ENCODE results near the gene DQX1.

GRCh38 chr2:74560591-74560990 is 34.6 kb upstream of the DQX1 start:
- TF ChIP-seq CTCF (conservative IDR thresholded peaks at IDR 0.05 in 1 of 2, IDR thresholded peaks at IDR 0.05 in 1 of 2; ENCODE audit: extremely low read depth in 1 of 2, insufficient read depth in 1 of 2, low read depth in 1 of 2, low read length in 2 of 2) (no peak), EZH2 (IDR thresholded peaks at IDR 0.05; ENCODE audit: borderline replicate concordance, low read length) (no peak)

All from mammary epithelial cell (primary cell).